SK-N-MC (cell line): ENCODE measurements around the gene NTMT1.

Experiments
- DNase-seq: peaks from one replicate; pipeline ENCODE4 v3.0.0-alpha.2; 2011; ENCODE audit warnings: low read depth, low spot score
- H3K27ac ChIP-seq: fragments of 200-600 bp; sonication (generic); 2 replicates; pipeline ENCODE4 v1.5.1; 2016; ENCODE audit warnings: mixed run types
- H3K36me3 ChIP-seq: fragments of 200-600 bp; sonication (generic); 2 replicates; pipeline ENCODE4 v1.6.1; 2017; ENCODE audit warnings: antibody characterized with exemption, low read length, mixed read lengths; ENCODE audit not compliant: insufficient read depth
- H3K4me3 ChIP-seq: fragments of 200-600 bp; sonication (generic); 2 replicates; pipeline ENCODE4 v1.5.1; 2016
- H3K9ac ChIP-seq: fragments of 200-600 bp; sonication (generic); 2 replicates; pipeline ENCODE4 v1.8.0; 2017; ENCODE audit warnings: mixed run types, mixed read lengths; ENCODE audit not compliant: insufficient read length
- H3K9me3 ChIP-seq: fragments of 200-600 bp; sonication (generic); 2 replicates; pipeline ENCODE4 v1.6.1; 2017; ENCODE audit warnings: low read depth, mild to moderate bottlenecking, antibody characterized with exemption, low read length, moderate library complexity, mixed read lengths
- EZH2 ChIP-seq: fragments of 200-600 bp; sonication (generic); IDR thresholded peaks from one replicate; pipeline ENCODE4 v1.6.1; 2017; ENCODE audit warnings: antibody characterized with exemption
- FOXP2 ChIP-seq: optimal IDR thresholded peaks from 2 replicates; pipeline ENCODE3; 2011; ENCODE audit warnings: mild to moderate bottlenecking, moderate library complexity; ENCODE audit not compliant: insufficient read depth; ENCODE audit errors: extremely low read length, control extremely low read depth
- POLR2AphosphoS5 ChIP-seq: IDR thresholded peaks from 2 replicates; pipeline ENCODE4 v1.6.1; 2012; ENCODE audit warnings: mild to moderate bottlenecking, low read depth, low read length, borderline replicate concordance

Gene NTMT1

DNA sequence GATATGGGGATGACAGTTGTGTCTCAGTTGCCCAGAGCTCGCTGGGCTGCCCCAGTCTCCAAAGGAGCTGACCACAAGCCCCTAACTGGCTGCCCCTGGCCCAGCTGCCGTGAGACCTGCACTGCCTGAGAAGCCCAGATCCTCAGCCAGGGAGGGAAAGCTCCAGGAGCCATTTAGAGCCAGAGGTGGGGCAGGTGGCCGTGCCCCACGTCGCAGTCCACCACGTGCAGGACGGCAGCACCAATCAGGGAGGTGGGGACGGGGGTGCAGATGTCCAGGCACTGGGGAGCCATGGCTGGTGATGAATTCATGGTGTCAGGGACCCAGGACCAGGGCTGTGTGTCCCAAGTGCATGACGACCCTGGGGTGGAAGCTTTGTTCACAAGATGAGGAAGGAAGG is 52.9 kb downstream of the NTMT1 start:
- TF ChIP-seq EZH2 (no peak), POLR2AphosphoS5 (no peak), FOXP2 (no peak)
- peaks cover 7% of the 10 kb centered on the region; the same call in 1 of the 2 replicates for H3K36me3 ChIP-seq
- H3K9ac ChIP-seq: no peak overlapping the region
- H3K27ac ChIP-seq: peak overlapping the region; percentile 16
- DNase-seq: no peak
- no peaks in the 10 kb centered on the region for H3K9me3 ChIP-seq
- H3K4me3 ChIP-seq: no peak overlapping the region

DNA sequence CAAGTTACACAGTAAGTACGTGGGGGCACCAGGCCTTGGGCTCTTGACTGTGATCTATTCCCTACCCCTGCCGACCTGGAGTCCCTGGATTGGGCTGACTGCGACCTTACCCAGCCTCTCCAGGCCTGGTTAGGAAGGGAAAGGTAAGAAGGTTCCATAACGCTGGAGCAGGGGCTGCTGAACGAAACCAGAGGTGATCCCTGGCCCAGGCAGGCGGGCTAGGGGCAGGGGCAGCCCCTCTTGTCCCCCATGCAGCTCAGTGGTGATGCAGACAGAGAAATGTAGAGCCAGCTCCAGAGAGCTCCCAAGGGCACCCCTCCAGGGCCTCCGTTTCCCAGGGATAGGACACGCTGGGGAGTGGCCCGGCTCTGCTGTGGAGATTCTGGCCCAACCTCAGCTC is 53.6 kb downstream of the NTMT1 start:
- Histone ChIP-seq H3K9me3 (no peaks in the 10 kb centered on the region), H3K4me3 (no peak overlapping the region), H3K9ac (no peak overlapping the region), H3K27ac (0 out of 2 replicates have a peak overlapping the region, but pooled peaks have one; percentile 21), H3K36me3 (peaks cover 10% of the 10 kb centered on the region; the same call in 1 of the 2 replicates)
- DNase-seq: no peak
- no peak for TF ChIP-seq POLR2AphosphoS5
- TF ChIP-seq FOXP2: no peak
- no peak for TF ChIP-seq EZH2

- DNase-seq: no peak
Observed at GRCh38 chr9:129681924-129682323, 56.0 kb downstream of the NTMT1 start.

GRCh38 chr9:129682381-129682780 is 56.4 kb downstream of the NTMT1 start:
- no peak overlapping the region for H3K9ac ChIP-seq
- H3K4me3 ChIP-seq: no peak overlapping the region
- no peak for DNase-seq
- H3K36me3 ChIP-seq: peaks cover 6% of the 10 kb centered on the region; the same call in 1 of the 2 replicates
- no peak overlapping the region for H3K27ac ChIP-seq
- no peaks in the 10 kb centered on the region for H3K9me3 ChIP-seq
- TF ChIP-seq POLR2AphosphoS5: no peak
- TF ChIP-seq FOXP2: no peak
- TF ChIP-seq EZH2: no peak

More at GRCh38 chr9:129681924-129682323, 56.0 kb downstream of the NTMT1 start:
- peaks cover 6% of the 10 kb centered on the region; the same call in 1 of the 2 replicates for H3K36me3 ChIP-seq
- H3K9ac ChIP-seq: no peak overlapping the region
- no peak overlapping the region for H3K4me3 ChIP-seq
- H3K9me3 ChIP-seq: no peaks in the 10 kb centered on the region
- no peak for TF ChIP-seq EZH2
- TF ChIP-seq POLR2AphosphoS5: no peak
- TF ChIP-seq FOXP2: no peak
- peak overlapping the region; percentile 42 for H3K27ac ChIP-seq

DNA sequence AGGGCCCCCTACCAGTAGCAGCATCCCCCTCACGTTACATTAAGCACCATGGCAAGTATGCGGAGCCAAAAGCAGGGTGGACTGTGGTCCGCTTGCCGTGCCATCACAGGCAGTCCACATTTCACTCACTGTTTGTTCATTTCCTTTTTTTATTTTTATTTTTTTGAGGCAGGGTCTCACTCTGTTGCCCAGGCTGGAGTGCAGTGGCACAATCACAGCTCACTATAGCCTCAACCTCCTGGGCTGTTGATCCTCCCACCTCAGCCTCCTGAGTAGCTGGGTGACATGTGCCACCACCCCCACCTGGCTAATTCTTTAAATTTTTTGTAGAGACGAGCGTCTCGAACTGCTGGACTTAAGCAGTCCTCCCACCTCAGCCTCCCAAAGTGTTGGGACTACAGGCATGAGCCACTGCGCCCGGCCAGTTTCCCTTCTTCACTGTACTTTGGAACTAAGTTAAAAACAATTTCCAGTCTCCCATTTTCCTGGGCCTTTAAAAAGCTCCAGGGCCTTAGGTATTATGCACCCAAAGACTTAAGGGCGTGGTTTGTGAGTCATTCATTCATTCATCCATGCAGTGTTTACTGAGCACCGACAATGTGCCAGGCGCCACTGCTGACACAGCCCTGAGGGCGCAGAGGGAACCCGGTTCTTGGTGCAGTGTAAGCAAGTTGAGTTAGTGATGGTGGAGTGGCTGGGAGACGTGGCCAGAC is 59.4 kb downstream of the NTMT1 start:
- H3K27ac ChIP-seq: peak overlapping the region; percentile 25; the same call in 1 of the 2 replicates
- no peak for TF ChIP-seq EZH2
- TF ChIP-seq POLR2AphosphoS5: no peak
- no peak for TF ChIP-seq FOXP2

More for the DNA sequence above, 59.4 kb downstream of the NTMT1 start:
- DNase-seq: no peak
- Histone ChIP-seq H3K36me3 (peaks cover 18% of the 10 kb centered on the region; the same call in 1 of the 2 replicates), H3K4me3 (no peak overlapping the region), H3K9me3 (no peaks in the 10 kb centered on the region), H3K9ac (no peak overlapping the region)
